IMR-90 (cell line): ENCODE measurements around the gene RAB11FIP4.

Experiments used
- BHLHE40 ChIP-seq: fragments of 150-350 bp; IDR thresholded peaks from 2 replicates; pipeline ENCODE4 v1.6.1; 2016; ENCODE audit warnings: mild to moderate bottlenecking, low read depth, low read length
- CTCF ChIP-seq: conservative IDR thresholded peaks from 2 replicates; pipeline ENCODE4 v1.5.1; 2012; ENCODE audit warnings: mild to moderate bottlenecking, low read depth, low read length, improper control_type of control experiment
- MAFK ChIP-seq: IDR thresholded peaks from 2 replicates; pipeline ENCODE4 v1.6.1; 2012; ENCODE audit warnings: low read depth, low read length, improper control_type of control experiment
- MAZ ChIP-seq: IDR thresholded peaks from 2 replicates; pipeline ENCODE4 v1.6.1; 2012; ENCODE audit warnings: low read depth, mild to moderate bottlenecking, low read length, improper control_type of control experiment, moderate library complexity, borderline replicate concordance
- MXI1 ChIP-seq: IDR thresholded peaks from 2 replicates; pipeline ENCODE4 v1.6.1; 2012; ENCODE audit warnings: low read depth, mild to moderate bottlenecking, low read length, moderate library complexity, borderline replicate concordance
- POLR2A ChIP-seq: IDR thresholded peaks from 2 replicates; pipeline ENCODE4 v1.6.1; 2012; ENCODE audit warnings: mild to moderate bottlenecking, low read depth, low read length
- RAD21 ChIP-seq: IDR thresholded peaks from 2 replicates; pipeline ENCODE4 v1.6.1; 2012; ENCODE audit warnings: low read length, improper control_type of control experiment
- RCOR1 ChIP-seq: IDR thresholded peaks from 2 replicates; pipeline ENCODE4 v1.6.1; 2012; ENCODE audit warnings: mild to moderate bottlenecking, low read length, improper control_type of control experiment; ENCODE audit not compliant: insufficient replicate concordance
- RFX5 ChIP-seq: IDR thresholded peaks from 2 replicates; pipeline ENCODE4 v1.8.0; 2012; ENCODE audit warnings: low read depth, mild to moderate bottlenecking, low read length, moderate library complexity
- USF2 ChIP-seq: fragments of 150-350 bp; IDR thresholded peaks from 2 replicates; pipeline ENCODE4 v1.6.1; 2017; ENCODE audit warnings: mild to moderate bottlenecking, antibody characterized with exemption, low read length, low read depth

GRCh38 chr17:31469959-31470358 lies 78.5 kb downstream of the RAB11FIP4 start:
- TF ChIP-seq CTCF (no peak), RFX5 (no peak), MAFK (no peak), USF2 (no peak), POLR2A (no peak), RAD21 (no peak), BHLHE40 (no peak), RCOR1 (no peak), MXI1 (no peak), MAZ (no peak)
